Activated CD8-positive, alpha-beta memory T cell treated with anti-CD3 and anti-CD28 coated beads, Interleukin-2, amount 50 U/mL, for 1 hour (primary cell): ENCODE data around the gene CYP3A7.
"Not testable (repeated sequence)": the region's sequence is repeated elsewhere in the genome, so short reads cannot be mapped to it uniquely, and the experiment has no call there.

Experiments used
- DNase-seq: peaks from one replicate; pipeline ENCODE4 v3.0.0-alpha.2; 2020; ENCODE audit errors: extremely low read depth

Gene CYP3A7

DNA sequence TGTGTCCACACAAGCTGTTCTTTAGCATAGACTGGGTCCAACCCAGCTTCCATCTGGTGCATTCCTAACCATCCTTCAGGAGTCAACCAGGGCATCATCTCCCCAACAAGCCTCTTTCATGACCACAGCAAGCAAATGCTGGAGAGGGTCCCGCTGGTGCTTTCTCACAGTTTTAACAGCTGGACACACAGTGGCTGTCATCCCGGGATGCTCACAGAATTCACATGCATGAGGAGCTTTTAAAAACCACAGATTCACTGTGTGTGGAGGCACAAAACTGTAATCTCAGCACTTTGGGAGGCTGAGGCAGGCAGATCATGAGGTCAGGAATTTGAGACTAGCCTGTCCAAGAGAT, 6.4 kb upstream of the CYP3A7 start:
- no peak for DNase-seq

DNA sequence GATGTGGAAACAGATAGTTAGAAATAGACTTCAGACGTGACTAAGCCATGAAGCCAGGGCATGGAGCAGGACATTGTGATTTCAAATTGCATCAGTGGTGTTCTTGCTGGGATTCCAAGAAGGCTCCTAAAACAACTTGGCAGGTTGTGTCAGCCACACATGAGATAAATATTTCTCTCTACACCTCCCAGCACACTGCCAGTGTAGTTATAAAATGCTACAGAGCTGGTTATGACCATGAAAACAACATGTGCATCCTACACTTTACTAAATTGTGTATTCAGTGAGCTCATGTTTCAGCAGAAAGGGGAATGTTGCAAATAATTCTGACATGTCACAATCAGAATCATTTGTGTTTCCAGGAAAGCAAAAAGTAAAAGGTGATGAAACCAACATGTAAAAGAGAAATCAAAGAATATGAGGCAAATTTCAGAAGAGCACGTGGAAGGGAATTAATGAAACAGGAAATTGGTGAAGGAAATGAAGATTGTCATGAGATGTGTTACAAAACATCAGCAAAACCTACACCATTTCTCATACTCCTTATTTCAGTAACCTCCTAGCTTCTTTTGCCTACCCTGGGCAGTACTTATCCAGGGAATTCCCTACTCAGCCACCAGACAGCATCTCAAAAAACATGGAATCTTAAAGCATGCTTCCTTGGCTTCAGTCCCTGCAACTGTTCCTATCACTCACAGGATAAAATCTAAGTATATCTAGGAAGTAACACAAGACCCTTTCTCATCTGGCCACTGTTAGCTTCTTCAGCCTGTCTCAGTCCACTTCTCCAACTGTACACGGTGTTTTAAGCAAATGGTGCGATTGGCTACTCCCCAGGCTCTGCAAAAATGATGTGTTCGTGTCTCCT, 5.8 kb upstream of the CYP3A7 start:
- DNase-seq: no peak

DNA sequence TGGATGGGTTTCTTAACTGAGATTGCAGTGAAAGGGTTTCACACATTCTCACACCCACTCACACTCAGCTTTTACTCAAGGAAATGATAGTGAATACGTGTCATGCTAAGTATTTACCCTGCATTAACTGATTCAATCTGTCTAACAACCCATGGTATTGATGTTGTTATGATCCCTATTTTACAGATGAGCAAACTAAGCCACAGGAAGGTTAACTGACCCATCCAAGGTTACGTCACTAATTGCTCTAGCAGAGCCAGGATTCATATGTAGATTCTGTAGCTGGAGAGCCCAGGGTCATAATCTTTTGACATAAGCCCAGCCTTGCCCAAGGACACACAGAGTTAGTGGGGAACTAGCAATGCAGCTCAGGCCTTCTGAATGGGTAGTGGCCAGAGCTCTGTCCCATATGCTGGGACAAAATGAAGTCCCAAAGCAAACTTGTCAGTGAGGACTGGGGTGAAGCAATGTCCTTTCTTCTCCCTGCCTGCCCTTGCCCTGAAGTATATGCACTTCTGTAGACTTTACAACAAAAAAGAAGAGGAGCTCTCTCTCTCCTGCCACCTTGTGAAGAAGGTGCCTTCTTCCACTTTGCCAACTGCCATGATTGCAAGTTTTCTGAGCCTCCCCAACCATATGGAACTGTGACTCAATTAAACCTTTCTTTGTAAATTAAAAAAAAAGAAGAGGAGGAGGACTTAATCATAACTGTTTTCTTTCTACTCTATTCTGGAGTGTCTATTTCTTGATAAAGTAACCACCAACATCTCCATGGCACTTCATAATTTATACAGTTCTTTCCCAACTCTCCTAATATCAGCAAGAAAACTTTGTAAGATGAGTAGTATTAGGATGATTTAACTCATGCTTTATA, 4.9 kb upstream of the CYP3A7 start:
- no peak for DNase-seq

DNA sequence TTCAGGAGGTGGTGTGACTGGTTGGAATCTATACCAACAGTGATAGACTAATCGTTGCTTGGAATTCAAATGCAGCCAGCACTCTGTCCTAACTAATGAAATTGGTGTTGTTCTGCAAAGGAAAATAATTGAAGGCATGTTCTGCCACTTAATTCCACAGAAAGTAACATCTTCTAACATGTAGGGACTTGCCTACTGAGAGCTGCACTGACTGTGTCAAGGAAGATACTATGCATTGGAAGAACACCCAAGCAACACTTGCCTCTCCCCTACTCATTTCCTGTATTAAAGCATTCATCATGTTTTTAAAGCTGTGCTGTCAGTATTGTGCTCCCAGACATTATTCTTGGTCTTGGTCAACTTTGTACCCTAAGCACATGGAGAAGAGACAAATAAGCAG, 2.7 kb upstream of the CYP3A7 start:
- DNase-seq: no peak

DNA sequence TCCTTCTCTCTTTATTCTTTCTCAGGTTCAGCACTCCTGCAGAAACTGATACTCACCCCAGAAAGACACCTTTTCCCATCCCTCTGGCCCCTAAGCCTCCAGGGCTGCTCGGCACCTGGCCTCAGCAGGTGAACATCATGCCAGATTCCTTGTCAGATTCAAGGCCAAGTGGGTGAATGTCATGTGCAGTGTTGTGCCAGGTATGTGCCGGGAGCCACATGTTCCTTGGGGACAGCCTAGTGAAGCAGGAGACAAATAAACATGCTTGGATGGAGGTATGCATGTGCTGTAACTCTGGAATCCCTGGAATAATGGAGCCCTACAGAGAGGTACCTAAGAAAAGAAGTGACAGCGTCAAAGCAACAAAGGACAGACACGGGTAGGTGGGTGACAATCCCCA, 1.7 kb upstream of the CYP3A7 start:
- DNase-seq: not testable (repeated sequence)

DNA sequence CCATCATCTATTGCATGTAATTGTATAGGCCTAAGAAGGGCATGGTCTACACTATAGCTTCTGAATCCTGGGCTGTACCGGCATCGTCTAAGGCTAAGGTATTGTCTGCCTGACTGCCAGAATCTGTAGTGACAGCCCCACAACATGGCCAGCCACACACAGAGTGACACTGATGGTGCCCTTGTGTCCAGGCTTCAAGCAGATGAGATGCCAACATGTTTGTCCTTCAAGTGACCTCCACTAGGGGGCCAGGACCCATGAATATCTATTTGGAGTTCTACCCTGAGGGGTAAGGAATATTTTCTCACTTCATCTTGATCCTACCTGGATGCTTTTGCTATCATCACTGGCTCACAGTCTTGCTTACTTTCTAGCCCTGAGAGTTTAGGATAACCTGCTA, 1.5 kb downstream of the CYP3A7 start:
- no peak for DNase-seq

DNA sequence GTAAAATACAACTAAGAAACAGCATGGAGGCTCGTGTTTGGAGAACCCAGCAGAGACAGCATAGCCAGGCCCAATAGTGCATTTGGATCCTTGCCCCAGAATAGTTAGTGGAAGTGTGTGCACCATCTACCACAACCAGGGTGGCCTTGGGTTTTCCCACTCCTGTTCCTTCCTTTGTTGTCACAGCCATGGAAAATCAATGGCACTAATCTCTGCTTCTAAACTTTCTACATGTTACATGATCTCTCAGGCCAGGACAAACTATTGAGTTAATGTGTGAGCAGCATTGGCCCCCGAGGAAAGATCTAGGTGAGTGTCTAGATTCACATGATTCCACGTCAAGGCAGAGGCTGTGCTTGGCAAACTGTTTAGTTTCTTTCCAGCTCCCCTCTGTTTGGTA, 2.0 kb downstream of the CYP3A7 start:
- no peak for DNase-seq

DNA sequence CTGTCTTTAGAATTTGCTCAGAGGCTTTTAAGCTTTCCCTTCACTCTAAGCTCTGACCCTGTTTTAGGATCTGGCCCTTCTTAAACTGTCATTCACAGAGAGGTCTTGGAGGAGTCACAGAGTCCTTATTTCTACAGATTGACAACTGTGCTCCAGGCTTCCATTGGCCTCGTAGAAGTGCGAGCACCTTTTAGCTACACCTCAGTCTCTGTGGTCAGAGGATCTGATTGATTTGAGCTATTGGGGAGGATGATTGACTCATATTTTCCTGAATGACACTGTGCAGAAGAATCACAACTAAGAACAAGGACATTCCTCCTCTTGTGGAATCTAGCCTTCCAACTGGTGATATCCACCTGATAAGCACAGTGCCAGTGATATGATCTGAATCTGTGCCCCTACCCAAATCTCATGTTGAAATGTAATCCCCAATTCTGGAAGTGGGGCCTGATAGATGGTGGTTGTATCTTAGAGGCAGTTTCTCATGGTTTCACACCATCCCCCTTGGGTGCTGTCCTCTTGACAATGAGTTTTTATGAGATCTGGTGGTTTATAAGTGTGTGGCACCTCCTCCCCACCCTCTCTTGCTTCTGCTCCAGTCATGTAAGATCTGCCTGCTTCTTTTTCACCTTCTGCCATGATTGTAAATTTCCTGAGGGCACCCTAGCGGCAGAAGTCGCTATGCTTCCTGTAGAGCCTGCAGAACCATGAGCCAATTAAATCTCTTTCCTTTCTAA, 3.2 kb downstream of the CYP3A7 start:
- no peak for DNase-seq

DNA sequence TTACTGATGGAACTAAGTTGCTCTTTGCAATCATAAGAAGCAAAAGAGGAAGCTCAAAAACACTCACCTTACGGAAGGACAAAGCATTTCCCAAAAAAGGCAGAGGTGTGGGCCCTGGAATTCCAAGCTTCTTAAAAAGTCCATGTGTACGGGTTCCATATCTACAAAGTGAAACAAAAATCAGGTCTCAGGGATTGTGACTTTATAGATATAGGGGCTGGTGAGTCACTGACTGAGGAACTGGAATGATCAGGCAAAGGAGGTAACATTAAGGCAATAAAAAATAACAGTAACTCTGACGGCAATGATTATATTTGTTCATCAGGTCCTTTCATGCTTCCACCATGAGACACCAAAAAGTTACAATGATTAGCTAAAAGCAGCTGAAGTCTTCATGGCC, 4.0 kb downstream of the CYP3A7 start:
- DNase-seq: no peak

DNA sequence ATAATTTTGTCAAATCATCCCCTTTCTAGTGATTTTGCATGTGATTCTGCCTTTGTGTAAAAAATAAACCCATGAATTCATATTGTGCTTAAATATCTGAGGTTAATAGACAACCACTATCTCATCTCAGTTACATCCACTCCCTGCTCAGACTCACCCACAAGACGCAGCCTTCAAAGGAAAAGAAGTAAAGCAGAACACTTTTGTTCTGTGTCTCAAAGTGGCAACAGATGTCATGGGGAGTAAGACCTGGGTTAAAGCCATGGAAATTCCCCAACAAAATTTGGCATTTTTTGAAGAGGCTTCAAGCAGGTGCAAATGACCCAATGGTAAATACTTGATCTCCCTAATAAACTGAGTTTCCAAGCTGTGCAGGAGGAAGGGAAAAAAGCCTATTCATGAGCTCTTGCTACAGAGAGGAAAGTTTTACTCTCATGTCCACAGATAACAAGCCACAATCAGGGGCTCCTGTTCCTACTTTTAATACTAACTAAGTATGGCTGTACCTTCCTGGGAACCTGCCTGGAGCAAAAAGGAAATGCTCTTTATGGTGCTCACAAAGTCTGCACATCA, 4.7 kb downstream of the CYP3A7 start:
- no peak for DNase-seq

DNA sequence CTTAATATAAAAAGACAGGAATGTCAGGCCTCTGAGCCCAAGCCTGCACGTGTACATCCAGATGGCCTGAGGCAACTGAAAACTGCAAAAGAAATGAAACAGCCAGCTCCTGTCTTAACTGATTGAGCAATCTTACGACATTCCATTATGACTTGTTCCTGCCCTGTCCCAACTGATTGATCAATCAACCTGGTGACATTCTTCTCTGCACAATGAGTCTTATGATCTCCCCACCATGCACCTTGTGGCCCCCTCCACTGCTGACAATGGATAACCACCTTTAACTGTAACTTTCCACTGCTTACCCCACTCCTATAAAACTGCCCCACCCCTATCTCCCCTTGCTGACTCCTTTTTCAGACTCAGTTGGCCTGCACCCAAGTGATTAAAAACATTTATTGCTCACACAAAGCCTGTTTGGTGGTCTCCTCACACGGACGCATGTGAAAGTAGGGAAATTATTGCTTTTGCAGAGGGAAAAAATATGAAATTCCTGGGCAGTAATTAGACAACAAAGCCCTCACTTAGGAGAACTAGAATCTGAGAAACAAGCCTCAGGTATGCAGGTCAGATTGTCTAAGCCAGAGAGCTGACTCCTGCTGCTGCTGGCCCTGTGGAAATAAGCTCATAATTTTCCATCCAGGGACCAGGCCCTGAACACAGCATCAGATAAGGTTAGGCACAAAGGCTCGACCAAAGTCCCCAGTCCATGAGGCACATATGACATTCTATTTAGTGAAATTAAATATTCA, 5.3 kb downstream of the CYP3A7 start:
- DNase-seq: no peak

DNA sequence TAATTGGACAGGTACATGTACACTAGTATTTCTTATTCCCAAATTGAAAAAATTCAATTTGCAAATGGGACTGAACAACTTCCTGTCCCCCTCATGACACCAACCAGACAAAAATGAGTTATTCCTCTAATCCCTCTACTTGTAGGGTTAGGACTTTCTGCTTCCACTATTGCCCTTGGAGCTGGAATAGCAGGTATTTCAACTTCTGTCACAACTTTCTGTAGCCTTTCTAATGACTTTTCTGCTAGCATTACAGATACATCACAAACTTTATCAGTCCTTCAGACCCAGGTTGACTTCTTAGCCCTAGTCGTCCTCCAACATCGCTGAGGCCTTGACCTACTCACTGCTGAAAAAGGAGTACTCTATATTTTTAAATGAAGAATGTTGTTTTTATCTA, 6.4 kb downstream of the CYP3A7 start:
- DNase-seq: no peak

DNA sequence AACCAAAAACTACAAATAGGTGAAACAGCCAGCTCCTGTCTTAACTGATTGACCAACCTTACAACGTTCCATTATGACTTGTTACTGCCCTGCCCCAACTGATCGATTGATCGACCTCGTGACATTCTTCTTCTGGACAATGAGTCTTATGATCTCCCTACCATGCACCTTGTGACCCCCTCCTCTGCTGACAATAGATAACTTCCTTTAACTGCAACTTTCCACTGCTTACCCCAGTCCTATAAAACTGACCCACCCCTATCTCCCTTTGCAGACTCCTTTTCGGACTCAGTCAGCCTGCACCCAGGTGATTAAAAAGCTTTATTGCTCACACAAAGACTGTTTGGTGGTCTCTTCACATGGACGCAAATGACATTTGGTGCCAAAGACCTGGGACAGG, 11.8 kb downstream of the CYP3A7 start:
- not testable (repeated sequence) for DNase-seq

DNA sequence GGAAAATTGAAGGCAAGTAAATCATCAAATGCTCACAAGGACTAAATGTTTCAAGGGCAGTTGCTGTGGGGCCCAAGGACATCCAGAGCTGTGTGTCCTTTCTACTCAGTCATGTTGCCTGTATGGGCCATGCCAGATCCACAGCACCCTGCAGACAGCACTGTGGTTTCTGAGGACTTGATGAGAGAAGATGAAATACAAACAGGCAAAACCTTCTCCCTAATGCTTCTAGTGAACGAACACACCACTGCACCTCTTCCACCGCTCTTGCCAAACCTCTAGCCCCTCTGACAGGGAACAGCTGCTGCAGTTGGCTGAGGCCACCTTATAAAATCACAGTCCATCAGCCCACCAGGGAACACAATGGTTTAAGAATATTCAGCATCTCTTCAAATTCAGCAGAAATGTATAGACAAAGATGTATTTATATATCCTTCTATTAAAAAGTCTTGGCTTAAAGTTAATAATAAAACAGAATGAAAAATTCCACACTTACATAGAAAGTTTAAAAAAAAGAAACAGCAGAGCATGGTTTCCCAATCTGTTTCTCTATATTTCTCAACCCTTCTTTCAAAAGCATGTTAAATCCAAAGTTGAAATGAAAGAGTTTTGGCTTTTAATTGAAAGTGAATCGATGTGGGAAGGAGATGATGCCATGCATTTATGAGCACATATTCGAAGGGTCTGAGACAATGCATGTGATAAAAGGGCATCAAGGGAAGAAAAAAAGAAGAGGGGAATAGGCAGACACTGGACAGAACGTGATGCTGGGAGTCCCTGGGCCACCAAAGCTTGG, 14.0 kb downstream of the CYP3A7 start:
- no peak for DNase-seq

DNA sequence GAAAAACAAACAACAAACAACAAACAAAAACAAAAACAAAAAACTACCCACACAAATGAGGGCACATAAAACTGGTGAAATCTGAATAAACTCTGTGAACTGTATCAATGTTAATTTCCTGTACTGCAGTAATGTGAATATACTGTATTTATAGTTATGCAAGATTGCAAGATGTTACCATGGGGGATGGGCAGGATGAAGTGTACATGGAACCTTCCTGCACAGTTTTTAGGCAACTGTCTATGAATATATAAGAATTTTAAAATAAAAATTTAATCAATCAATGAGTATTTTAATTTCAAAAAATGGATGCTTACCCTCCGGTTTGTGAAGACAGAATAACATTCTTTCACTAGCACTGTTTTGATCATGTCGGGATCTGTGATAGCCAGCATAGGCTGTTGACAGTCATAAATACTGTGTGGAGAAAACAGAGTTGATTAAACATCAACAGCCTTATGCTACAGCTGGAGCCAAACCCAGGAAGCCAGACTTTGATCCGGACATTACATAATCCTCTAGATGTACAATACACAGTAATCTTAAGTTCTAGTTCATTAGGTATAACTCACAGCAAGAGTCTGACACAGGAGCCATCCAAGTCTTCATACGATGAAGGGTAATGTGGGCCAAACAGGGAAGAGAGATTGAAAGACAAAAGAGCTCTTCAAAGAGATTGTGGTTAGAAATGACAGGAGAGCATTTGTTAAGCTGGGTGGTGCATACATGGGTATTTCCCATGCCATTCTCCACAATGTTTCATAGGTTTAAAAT, 14.8 kb downstream of the CYP3A7 start:
- no peak for DNase-seq

DNA sequence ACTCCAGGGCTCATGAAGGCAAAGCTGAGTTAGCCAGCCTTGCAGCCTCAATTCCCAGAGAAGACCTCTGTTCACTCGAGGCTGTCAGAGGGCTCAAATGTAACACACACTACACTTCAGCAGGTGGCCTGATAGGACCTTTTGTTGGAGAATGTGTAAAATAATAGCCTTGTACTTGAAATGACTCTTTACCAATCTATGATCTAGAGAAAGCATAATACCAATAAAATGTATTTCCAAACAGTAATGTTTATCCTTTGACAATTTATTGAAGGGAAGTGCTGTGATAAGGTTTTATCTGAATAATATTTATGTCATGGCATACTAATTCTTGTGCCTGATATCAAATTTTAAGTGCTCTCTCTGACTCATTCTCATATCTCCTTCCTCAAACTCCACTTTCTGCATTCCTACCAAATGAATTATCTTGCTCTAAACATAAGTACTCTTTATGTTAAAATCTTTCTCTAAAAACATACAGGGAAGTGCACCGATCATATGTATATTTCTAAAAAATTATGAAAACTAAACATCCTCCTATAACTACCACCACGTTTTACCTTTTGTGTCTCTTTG, 20.9 kb downstream of the CYP3A7 start:
- no peak for DNase-seq

DNA sequence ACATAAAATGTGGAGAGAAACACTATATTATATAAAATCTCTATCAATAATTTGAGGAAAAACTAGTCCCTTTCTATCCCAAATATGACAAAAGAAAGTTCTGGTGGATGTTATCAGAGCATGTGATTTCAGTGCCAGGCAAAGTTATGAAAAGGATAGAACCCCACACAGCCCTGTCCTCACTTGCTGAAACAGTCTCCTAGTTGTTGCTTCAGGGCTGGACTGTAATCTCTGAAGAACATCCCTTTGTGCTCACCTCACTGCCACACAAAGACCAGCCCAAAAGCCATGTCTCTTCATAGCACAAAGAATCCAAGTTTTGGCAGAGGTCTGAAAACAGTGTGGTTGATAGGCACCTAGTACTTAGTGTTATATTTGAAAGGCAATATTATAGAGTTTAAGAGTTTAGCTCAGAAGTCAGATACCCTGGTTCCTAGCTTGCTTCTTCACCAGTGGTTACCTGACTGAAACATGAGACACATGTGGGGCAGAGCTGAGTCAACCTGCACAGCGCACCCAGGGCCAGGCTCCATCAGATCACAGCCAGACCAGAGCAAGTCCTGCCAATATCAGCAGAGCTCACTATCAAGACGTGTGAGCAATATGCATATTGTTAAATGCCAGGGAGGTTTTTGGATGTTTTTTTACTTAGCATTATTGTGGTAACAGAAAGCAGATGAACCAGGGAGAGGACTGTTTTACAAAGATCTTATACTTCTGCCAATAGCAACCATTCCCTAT, 25.0 kb downstream of the CYP3A7 start:
- no peak for DNase-seq

DNA sequence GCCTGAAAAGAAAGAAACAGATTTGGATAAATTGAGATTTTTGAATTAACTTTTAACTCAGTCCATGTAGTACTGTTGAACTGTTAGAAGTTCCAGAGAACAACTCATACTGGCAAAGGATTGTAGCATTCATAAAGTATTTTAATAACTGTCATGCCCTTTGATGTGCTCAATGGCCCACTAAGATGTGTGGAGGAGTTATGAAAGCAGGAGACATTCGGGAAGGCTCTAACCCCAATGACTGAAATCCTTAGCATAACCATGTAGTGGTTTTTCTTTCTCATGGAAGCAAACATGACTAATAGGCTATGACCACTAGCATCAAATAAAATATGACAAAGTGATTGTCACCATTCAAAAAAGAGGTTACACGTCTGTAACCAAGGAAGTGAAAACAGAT, 25.7 kb downstream of the CYP3A7 start:
- DNase-seq: no peak

DNA sequence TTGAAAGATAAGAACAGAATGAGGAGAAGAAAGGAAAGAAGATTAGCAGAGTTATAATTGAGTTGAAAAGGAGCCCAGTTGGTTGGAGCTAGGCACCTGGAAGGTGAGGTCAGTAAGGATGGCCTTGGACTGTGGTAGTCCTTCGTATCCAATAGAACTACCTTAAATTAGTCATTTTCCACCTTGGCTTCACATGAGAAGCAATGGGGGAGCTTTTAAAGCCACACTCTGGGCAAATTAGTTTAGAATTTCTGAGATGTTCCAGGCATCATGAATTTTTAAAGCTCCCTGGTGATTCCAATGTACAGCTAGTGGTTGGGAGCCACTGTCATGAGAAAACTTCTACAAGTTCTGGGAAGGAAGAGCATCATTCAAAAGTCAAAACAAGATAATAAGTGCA, 27.9 kb downstream of the CYP3A7 start:
- no peak for DNase-seq
